ENCODE data around the gene NSG2.
"Not testable (repeated sequence)": the region's sequence is repeated elsewhere in the genome, so short reads cannot be mapped to it uniquely, and the experiment has no call there.

NSG2 gene

GRCh38 chr5:174063082-174063756 lies 17.7 kb downstream of the NSG2 start:
- no peak for DNase-seq

GRCh38 chr5:174064171-174064570 lies 18.7 kb downstream of the NSG2 start:
- DNase-seq: no peak

DNA sequence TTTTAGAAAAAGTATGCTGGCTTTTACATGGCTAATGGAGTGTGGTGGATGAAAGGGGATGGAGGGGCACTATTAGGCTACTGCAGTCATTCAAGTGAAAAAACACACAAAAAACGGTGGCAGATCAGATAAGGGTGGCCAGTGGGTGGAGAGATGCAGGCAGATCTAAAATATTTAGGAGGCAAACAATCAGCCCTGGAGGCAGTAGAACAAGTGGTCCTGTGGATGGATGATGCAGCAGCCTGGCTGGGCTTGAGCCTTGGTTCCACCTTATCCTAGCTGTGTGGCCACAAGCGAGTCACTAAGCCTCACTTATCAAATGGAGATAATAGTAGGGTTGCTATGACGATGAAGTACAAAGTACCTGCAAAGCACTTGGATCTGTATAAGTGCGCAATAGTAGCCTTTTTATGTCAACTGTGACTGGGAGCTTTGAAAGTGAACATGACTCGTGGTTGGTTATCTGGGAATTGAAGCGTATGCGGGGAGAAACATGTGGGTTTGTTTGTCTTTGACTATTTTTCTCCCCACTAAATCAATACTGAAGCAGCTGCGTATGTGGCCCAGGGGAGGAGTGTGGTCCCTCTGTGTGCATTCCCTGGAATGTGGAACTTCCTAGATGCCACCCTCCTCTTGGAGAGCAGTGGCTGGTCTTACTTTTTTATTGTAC lies 20.2 kb downstream of the NSG2 start:
- DNase-seq: no peak

DNA sequence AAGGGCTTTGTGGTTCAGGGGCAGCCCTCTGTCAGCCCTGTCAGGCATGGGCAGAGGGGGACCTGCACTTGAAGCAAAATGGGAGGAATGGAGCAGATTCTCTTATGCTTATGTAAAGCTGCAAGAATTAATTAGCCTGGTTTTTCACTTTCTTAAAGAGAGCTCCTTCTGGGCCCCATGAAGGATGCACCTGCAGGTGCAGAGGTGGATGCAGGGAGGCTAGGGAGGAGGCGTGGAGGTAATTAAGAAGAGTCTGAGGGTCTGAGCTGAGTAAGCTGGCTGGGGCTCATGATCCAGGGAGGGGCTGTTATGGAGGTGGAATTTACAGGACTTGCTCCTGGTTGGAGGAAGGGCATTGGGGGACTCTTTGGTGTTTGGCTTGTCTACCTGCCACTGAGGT lies 22.0 kb downstream of the NSG2 start:
- no peak for DNase-seq

DNA sequence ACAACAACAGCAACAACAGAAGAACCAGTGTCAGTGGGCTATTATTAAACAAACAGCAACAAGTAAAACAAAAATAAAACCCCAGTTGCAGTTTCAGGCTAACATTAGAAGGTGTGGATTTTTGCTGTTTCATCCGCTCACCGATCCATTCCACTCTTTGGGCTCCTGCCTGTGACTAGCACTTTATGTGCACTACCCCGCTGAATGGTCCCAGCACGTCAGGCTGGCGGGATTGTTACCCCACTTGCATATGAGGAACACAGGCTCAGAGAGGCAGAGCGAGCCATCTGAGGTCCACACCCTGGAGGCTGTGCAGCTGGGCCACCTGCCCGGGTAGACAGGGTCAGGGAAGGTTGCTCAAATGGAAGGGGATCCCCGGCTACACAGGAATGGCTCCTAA lies 26.0 kb downstream of the NSG2 start:
- DNase-seq: no peak

GRCh38 chr5:174073122-174073660 lies 27.7 kb downstream of the NSG2 start:
- DNase-seq: no peak

DNA sequence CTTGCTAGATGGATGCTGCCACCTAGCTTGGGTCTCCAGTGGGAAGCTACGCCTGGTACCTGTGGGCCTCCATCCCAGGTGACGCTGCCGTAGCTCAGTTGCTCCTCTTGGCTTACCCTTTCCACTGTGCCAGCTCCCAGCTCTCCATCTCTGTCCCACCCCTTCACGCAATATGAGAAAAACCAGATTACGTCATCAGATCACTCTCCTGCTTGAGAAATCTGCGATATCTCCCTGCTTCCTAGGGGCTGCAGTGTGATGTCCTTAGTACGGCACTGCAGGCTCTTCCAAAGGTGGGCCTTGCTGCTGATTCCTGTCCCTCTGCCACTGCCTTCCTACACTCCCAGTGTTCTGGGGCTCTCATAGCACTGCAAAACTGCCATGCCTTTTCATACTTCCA lies 28.9 kb downstream of the NSG2 start:
- DNase-seq: no peak

GRCh38 chr5:174078416-174078815 lies 32.9 kb downstream of the NSG2 start:
- no peak for DNase-seq

DNA sequence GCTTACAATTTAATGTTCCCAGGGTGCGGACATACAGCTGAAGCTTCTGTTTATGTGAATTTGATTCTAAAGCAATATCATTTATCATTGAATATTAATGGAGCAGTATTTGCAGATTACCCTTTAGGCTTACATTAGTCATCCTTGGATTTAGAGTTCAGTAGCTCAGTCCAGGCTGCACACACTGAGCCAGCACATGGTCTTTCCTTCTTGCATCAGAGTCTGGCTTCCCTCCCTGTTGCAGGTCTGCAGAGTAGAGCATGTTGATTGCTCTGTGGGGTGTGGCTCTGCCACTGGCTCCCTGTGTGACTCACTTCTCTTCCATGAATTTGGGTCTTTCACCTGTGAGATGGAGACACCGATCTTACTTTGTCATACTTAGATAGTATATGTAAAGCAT lies 36.8 kb downstream of the NSG2 start:
- DNase-seq: no peak

DNA sequence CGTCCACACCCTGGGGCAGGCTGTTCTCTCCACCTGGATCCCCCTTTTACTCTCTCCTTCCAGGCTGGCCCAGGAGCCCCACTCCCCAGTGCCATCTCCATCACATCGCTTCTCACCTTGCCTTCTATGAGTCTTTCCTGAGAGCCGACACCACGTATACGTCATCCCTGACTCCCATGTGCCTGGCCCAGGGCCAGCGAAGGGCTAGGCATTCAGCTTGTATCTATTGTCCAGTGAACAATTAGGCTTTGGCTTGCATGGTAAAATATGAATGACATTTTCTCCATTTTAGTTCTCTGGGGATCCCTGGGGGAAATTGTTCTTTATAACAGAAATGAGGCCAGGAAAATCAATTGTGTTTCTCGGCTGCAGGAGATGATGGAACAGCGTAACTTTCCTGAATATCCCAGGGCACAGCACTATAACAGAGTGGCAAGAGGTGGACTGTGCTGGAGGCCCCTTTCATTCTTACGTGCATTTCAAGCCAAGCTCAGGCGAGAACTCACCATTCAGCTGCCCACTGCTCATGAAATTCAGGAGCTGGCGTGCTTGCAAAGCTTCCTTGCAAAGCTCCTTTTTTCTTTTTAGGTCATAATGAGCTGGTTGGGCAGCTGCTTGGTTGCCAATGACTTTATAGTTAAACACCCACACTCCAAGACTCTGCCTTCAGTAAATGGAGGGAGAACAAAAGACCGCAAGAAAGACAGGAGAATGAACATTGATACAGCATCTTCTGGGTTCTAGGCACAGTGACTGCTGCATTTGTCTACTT lies 37.7 kb downstream of the NSG2 start:
- no peak for DNase-seq

DNA sequence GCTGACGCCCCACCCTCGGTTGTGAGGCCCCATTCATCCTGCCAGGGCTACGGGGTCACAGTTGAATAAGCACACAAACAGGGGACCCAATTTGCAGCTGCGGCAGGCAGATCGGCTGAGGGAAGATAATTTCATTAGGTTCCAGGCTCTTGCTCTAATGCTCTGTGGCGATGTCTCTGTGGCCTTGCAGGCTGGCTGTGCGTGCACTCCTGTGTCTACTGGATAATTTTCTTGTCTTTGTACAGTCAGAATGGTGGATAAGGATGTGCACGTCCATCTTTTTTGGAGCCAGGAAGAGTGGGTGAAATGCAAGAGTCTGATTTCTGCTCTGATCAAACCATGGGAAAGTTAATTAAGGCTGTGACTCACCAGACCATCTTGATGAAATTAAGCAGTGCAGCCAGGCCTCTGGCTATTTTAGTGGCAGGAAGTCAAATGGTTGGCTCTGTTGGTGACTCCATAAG lies 39.2 kb downstream of the NSG2 start:
- DNase-seq: no peak

GRCh38 chr5:174086751-174087150 lies 41.2 kb downstream of the NSG2 start:
- no peak for DNase-seq

GRCh38 chr5:174087783-174088182 lies 42.3 kb downstream of the NSG2 start:
- DNase-seq: no peak

DNA sequence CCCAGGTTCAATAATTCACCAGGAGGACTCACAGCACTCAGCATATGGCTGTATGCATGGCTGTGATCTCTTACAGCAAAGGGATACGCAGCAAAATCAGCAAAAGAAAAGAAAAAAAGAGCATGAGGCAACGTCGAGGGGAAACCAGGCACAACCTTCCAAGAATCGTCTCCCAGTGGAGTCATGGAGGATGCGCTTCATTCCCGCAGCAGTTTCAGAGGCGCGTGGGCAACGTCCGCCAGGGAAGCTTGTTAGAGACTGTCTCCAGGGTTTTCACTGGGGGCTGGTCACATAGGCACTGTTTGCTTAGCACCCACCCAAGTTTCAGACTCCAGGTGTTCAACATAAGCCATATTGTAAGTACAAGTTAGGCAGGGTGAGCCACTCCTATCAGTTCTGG lies 44.6 kb downstream of the NSG2 start:
- DNase-seq: no peak

- no peak for DNase-seq
Measured at GRCh38 chr5:174093123-174093522, 47.6 kb downstream of the NSG2 start.

DNA sequence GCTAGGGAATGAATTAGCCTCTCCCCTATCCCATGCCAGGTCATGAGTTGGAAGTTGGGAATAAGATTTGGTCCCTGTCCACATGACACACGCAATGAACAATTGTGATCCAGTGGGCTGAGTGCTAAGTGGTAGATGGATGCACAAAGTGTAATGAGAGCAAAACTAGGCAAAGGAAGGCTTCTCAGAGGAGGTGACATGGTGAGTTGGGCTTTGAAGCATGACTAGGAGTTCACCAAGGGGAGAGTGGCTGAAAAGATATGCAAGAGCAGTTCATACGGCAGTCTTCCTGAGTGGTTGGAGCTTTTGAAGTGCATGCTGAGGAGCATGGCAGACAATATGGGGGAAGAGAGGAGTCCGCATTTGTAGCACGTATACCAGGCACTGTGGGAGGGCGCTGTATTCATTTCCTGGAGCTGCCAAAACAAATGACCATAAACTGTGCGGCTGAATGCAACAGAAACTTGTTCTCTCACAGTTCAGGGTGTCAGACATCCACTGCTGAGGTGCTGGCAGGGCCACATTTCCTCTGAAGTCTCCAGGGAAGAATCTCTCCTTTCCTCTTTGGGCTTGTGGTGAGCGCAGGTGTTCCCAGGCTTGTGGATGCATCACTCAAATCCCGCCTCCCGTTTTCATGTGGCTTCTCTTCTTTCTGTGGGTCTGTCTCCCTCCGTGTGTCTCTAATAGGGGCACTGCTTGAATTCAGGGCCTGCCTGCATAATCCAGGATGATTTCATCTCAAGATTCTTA lies 49.5 kb downstream of the NSG2 start:
- no peak for DNase-seq

DNA sequence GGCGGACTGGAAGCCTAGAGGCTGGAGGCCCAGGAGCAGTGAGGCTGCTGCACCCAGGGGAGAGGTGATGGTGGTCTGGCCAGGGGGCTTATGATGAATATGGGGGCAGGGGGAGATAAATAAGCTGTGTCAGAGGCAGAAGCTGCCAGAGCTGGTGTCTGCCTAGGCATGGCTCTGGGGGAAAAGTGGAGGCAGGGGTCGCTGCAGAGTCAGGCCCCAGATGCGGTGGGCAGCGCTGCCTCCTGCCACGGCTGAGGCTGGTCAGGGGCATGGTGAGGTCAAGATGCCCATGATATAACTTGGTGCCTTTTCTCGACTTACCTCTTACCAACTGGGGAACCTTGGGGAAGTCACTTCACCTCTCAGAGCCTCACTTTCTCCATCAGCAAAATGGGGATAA lies 51.1 kb downstream of the NSG2 start:
- DNase-seq: no peak

DNA sequence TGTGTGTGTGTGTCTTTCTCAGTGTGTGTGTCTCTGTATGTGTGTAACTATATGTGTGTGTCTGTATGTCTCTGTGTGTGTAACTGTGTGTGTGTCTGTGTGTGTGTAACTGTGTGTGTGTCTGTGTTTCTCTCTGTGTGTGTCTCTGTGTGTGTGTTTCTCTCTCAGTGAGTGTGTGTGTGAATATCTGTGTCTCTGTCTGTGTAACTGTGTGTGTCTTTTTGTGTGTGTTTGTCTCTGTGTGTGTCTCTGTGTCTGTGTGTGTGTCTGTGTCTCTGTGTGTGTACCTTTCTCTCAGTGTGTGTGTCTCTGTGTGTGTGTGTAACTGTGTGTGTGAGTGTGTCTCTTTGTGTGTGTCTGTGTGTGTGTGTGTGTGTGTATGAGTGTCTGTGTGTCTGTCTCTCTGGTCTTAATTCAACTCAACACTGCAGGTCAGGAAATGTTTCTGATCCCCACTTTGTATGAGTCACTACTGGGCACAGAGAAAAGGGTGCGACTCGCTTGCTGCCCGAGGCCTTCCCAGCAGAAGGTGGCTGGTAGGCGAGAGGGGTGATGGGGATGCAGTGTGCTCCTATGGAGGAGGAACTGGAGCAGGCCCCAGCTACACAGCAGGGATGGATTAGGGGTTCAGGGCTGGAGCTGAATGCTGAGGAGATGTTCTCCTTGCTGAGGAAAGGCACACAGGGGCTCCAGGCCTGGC lies 52.1 kb downstream of the NSG2 start:
- no peak for DNase-seq

DNA sequence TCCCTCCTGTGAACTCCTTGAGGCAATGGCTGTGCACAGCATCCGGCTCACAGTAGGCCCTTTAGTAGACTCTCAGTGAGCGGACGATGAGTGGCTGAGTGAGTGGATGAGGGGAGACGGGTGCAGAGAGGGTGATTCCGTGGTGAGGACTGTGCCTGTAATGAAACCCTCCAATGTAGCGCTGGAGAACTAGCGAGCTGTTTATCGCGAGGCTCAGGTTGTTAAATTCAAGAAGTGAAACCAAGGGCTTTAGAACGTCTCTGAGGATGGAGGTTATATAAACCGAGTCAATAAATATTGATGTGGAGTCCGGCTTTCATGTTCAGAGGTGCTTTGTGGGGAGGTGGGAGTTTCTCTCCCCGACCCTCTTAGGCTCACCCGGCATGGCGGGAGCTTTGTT lies 53.2 kb downstream of the NSG2 start:
- no peak for DNase-seq

- DNase-seq: no peak
Measured at GRCh38 chr5:174100490-174100889, 55.0 kb downstream of the NSG2 start.

DNA sequence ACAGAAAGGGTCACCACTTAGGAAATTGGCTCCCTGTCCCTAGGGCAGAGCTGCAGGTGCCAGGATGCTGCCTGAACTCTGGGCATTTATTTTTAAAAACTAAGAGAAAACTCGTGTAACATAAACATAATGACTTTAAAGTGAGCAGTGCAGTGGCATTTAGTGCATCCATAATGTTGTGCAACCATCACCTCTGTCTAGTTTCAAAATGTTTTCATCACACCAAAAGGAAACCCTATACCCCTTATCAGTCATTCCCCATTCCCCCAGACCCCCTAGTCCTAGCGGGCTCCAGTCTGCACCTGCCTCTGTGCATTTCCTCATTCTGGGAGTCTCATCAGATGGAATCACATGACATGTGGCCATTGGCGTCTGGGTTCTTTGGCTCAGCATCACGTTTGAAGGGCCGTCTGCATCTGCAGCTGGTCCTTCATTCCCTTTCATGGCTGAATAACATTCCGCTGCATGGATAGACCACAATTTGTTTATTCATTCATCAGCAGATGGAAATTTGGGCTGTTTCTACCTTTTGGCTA lies 55.8 kb downstream of the NSG2 start:
- DNase-seq: no peak

- not testable (repeated sequence) for DNase-seq
Measured at GRCh38 chr5:174102574-174102973, 57.1 kb downstream of the NSG2 start.
